WI38 (cell line): ENCODE data around the gene KCNG2.

Experiments
- H3K4me3 ChIP-seq: 2 replicates; pipeline ENCODE4 v1.5.1; 2011; ENCODE audit warnings: low read depth, mild to moderate bottlenecking, control low read depth, low read length
- TF ChIP-seq, protein P1 (sequence below): IDR thresholded peaks from 2 replicates; pipeline ENCODE4 v1.5.1; 2012; ENCODE audit warnings: low read depth, mild to moderate bottlenecking, control low read depth, low read length

KCNG2 gene

GRCh38 chr18:79851950-79852349, 54.2 kb downstream of the KCNG2 start:
- TF ChIP-seq, protein P1, sequence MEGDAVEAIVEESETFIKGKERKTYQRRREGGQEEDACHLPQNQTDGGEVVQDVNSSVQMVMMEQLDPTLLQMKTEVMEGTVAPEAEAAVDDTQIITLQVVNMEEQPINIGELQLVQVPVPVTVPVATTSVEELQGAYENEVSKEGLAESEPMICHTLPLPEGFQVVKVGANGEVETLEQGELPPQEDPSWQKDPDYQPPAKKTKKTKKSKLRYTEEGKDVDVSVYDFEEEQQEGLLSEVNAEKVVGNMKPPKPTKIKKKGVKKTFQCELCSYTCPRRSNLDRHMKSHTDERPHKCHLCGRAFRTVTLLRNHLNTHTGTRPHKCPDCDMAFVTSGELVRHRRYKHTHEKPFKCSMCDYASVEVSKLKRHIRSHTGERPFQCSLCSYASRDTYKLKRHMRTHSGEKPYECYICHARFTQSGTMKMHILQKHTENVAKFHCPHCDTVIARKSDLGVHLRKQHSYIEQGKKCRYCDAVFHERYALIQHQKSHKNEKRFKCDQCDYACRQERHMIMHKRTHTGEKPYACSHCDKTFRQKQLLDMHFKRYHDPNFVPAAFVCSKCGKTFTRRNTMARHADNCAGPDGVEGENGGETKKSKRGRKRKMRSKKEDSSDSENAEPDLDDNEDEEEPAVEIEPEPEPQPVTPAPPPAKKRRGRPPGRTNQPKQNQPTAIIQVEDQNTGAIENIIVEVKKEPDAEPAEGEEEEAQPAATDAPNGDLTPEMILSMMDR, result no peak
- H3K4me3 ChIP-seq, result no peak overlapping the region

DNA sequence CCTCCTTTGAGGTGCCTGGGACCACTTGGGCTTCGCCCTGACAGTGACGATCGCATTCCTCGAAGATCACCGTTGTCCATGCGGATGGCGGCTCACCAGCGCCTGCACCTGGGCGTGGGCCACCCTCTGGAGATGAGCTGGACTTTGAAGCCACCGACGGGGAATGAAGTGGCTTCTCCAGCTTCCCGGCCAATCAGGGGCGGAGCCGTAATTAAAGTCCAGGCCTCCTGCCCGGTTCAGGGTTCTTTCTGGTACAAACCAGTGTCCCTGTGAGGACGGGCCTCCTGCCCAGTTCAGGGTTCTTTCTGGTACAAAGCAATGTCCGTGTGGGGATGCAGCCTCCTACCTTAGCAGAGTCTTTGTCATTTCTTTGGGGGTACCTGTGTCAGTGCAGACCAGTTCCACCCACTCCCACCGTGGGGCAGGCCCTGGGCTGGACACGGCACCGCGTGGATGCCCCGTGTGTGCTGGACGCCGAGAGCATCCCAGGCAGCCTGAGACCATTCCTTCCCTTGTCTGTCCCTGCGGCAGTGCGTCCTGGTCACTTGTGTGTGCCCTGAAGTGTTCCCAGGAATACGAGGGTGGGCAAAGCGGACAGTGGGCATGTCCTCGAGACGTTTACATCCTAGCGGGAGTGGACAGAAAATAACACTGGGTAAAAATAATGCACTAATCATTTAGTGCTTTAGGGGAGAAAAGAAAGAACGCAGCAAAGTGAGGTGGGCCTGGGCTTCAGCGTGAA, 55.0 kb downstream of the KCNG2 start:
- no peak overlapping the region for H3K4me3 ChIP-seq
- TF ChIP-seq, protein P1, result no peak

DNA sequence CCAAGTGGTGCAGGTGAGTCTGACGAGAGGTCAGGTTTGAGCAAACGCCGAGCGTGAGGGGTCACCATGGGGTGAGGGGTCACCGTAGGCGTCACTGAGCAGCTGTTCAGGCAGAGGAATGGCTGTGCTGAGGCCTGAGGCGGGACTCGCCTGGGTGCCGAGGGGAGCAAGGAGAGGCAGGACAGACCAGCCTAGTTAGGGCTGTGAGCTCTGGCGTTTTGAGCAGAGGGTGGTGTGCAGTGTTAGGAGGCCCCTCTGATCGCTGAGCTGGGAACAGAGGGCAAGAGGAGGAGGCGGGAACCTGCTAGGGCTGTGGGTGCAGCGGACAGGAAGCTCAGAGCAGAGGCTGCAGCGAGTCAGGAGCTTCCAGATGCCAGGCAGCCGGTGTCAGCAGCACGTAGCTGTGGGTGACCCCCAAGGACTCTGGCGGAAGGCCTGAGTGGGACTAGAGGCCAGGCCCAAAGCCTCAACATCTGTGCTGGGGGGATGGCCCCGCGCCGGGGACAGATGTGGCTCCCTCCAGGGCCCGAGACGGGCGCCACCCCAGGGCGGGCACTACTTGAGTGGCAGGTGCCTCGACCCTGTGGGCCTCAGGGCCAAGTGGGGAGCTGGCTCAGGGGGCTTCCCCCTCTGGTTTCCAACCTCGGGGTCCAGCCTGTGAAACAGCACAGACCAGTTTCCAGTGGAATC, 55.7 kb downstream of the KCNG2 start:
- TF ChIP-seq, protein P1, result no peak
- H3K4me3 ChIP-seq, result no peak overlapping the region

DNA sequence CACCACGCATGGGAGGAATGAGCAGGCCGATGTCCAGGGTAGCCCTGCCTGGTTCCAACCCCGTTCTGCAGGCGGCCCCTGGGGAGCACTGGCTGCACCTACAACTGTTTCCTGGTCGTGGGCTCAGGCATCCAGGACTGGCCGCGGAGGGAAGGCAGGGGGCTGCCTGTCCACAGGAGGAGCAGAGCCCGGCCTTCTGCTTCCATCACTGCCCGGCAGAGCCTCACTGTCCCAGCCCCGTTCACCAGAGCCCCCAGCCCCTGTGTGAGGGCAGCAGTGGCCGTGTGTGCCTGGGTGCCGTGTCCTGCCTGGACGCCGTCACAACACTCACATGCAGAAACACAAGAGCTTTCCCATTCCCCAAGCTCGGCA, 56.2 kb downstream of the KCNG2 start:
- TF ChIP-seq, protein P1, result no peak
- no peak overlapping the region for H3K4me3 ChIP-seq

GRCh38 chr18:79855147-79855933, 57.6 kb downstream of the KCNG2 start:
- H3K4me3 ChIP-seq, result no peak overlapping the region
- TF ChIP-seq, protein P1, result no peak

DNA sequence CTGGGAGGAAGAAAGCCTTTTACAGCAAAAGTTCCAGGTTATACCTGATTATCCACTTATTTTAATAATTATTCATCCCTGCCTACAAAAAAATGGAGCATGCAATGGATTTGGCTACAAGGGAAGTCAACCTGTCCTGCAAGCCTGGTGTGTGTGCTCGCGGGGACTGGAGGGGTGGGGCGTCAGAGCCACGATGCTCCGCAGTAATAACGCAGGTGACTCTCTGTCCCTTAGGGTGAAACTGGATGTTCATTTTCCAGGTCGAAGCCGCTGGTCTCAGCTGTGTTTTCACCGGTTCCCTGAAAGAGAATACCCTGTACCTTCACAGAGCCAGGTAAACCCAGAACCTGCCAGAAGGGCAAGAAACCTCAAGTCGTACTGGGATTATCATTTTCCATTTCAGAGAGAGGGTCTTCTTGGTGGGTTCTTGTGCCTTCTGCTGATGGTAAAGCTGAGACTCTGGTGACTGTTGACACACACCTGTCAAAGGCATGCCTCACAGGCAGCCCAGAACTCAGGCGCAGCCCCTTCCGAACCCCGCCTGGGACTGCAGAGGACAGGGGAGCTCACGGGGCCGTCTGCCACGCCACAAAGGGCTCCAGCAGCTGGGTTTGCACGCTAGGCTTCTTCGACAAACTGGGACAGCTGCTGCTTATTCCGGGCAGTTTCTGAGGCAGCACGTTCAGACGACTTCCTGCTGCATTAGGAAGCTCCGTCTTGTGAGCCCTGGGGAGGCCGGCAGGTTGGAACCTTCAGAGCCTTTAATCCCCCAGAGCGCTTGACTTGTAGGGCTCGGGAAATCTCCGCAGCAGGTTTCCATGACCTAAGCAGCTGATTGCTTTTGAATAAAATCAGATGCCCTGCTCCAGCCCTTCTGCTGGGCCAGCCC, 58.6 kb downstream of the KCNG2 start:
- TF ChIP-seq, protein P1, result no peak
- no peak overlapping the region for H3K4me3 ChIP-seq
